NCI-H345 (cell line): Measurements from ENCODE around the gene TEX38.
"Not testable (repeated sequence)": the region's sequence is repeated elsewhere in the genome, so short reads cannot be mapped to it uniquely, and the experiment has no call there.

Source experiments
- DNase-seq: peaks from one replicate; lab custom pipeline; 2025; lab: John Stamatoyannopoulos, UW

The TEX38 gene

DNA sequence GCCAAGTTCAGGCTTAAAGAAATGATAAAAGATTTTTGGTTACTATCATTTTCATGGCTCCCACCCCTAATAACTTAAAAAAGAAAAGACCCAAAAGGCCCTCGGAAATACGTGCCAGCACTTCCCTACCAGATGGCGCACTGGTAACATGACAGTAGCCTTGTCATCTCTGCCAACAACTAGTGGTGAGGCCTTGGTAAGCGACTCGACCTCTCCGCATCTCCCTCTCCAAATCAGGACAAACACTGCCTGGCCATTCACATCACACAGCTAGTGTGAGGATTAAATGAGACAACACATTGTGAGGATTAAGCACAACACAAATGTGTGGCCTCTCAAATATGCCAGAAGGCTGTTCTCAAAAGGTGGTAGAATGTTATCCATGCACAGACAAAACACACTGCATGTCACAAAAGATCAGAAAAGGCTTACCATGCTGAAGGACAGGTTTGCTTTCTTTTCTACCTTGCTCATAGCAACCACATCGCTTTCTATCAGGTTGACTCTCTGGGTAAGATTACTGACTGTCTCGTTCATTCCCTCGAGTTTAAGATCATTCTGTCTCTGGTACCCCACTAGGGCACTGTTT lies 16.4 kb downstream of the TEX38 start:
- no peak for DNase-seq

DNA sequence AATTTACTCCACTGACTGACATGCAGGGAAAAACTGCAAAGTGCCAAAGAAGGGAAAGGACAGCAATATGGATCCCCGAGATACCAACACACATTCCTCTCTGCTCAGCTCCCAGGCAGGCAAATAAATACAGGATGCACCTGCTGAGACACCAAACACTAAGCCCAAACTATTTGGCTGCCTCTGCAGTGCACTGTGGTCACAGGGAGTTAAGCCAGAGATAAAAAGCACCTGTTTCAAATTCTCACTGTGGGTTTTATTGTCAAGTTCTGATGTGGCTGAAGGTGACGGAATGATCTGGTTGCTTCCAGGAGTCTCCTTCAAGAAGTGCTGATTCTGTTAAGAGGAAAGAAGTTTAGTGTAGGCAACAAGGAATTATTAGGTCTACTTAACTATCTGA lies 17.7 kb downstream of the TEX38 start:
- DNase-seq, result no peak

DNA sequence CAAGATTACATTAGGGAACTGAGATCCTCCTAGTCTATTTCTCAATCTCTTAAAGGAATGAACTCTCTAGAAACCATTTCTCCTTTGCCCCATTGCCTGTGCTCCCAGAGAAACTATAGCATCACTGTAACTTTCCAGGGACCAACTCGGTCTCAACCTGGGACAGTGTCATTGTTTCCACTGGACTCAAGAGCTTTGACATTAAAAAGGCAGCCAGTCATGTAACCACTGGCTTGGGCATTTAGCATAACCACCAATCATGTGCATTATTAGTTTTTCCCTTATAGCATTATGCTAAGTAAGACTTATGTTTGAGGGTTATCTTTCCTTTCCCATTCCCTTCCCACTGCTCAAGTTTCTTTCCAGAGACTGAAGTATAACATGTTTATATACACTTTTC lies 18.2 kb downstream of the TEX38 start:
- no peak for DNase-seq

DNA sequence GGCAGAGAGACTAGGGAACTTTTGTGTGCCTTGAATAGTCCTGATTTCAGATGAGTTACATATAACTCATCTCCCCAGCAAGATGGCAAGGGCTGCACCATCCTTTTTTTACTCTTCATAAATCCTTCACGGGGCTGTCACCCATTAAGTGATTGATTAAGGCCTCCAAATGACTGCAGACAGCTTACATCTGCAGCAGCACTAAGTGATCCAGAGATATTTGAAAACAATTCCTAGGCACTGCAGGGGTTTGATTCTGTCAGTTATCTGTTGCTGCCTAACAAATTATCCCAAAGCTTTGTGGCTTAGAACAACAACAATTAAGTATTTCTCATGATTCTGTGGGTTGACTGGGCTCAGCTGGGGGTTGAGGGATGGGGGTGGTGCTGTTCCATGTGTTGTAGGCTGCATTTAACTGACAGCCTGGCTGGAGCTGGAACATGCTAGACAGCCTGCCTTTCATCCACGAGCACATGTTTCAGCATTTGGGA lies 19.3 kb downstream of the TEX38 start:
- DNase-seq, result no peak

DNA sequence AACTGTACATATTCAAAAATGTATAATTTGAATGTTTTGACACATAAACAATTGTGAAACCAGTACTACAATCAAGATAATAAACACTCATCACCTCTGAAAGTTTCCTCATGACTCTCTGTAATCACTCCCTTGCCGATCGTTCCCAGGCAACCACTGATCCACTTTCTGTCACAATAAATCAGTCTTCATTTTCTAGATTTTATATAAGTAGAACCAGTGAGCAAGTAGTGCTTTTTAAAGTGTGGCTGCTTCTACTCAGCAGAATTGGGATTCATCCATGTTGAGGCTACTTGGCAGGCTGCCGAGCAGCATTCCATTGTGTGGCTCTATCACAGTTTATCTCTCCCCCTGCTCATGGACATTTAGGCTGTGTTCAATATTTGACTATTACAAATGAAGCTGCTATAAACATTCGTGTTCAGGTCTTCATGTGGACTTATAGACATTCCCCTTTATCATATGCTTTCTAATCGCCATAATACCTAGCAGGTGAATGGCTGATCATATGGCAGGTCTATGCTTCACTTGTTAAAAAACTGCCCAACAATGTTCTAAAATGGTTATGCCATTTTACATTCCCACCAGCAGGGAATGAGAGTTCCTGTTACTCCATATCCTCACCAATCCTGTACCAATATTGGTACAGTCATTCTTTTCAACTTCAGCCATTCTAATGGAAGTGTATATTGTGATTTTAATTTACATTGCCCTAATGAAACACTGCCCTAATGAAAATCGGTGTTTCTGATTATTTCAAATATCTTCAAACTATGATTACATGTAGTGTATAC lies 20.5 kb downstream of the TEX38 start:
- no peak for DNase-seq

DNA sequence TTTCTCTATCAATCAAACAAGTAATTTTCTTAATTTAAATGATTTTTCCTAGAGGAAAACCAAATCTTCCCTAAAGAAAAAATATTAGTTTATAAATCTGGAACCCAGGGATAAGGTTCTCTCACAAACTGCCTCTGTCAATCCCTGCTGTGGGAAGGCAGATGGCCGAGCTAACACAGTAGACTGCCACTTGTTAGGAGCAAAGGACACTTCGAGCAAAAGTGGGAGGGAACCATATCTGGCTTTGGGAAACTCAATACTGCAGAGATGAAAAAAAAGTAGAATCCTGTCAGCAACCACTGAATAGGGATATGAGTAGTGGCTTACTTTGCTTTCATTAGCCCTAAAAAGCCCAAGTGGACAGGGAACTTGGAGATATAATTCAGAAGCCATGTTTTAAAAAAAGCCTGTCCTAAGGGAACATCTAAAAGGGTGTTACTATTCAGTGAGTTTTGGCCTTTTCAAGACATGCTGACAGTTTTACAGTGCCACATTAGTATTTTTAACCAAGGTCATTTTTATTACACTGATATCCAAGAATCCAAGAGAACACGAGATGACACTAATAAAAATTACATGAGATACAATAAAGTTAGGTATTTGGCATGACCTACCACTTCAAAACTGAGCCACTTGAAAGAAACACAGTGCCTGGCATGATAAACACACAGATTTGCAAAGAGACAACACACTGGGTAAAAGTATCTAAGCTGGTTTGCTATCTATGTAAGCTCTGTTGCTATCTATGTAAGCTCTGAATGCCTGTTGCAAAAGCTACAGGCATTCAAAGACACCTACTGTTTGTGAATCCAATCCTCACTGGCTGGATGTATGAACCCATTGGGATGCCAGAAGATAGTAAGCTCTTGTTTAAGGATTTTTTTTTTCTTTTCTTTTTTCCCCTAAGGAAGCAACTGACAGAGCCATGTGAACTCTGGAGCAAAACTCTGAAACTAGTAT lies 21.4 kb downstream of the TEX38 start:
- no peak for DNase-seq

DNA sequence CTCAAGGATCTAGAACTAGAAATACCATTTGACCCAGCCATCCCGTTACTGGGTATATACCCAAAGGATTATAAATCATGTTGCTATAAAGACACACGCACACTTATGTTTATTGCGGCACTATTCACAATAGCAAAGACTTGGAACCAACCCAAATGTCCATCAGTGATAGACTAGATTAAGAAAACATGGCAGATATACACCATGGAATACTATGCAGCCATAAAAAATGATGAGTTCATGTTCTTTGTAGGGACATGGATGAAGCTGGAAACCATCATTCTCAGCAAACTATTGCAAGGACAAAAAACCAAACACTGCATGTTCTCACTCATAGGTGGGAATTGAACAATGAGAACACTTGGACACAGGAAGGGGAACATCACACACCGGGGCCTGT lies 23.0 kb downstream of the TEX38 start:
- not testable (repeated sequence) for DNase-seq

DNA sequence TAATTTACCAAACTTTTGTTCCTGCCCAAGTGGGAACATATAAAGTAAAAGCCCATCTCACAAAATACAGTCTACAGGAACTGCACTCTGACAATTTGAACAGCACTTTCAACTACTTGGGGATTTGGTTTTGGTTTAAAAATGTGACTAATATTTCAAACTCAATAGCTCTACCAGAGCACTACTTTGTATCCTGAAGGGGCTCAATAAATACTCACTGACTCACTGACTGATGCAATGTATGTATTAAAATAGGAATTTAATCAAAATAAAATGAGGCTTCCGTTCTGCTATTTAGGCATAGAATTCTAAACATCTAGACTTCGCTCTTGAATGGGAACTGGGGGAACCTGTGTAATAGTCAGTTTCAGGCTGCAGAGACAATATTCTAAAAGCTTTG lies 25.4 kb downstream of the TEX38 start:
- no peak for DNase-seq

DNA sequence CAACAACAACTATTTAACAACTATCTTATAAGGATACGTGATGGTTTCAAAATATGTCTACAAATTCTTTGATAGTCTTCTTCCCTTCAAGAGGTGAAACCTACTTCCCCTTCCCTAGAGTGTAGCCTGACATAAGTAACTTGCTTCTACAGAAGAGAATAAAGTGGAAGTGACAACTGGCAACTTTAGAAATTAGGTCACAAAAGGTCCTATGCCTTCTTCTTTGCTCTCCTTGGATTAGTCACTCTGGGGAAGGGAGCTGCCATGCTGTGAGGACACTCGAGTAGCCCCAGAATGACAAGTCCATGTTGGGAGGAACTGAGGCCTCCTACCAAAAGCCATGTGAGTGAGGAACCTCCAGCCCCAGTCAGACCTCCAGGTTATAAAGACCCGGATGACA lies 28.0 kb downstream of the TEX38 start:
- DNase-seq, result no peak

DNA sequence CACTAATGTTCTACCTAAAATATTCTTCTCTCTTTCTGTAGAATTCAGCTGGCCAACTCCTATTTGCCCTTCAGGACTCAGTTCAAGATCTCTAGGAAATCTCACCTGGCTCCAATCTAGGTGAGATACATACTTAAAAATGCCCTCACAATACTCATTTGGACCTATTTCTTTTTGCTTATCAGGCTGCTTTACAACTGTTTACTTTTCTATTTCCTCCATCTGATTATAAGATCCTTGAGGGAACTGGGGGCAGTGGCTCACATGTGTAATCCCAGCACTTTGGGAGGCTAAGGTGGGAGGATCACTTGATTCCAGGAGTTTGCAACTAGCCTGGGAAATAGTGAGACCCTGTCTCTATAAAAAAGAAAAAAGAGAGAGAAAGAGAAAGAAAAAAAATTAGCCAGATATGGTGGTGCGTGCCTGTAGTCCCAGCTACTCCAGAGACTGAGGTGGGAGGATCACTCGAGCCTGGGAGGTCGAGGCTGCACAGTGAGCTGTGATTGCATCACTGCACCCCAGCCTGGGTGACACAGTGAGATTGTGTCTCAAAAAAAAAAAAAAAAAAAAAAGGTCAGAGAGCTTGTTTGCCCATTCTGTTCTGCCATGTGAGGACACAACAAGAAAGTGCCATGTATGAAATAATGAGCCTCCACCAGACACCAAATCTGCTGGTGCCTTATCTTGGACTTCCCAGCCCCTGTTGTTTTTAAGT lies 32.4 kb downstream of the TEX38 start:
- no peak for DNase-seq

DNA sequence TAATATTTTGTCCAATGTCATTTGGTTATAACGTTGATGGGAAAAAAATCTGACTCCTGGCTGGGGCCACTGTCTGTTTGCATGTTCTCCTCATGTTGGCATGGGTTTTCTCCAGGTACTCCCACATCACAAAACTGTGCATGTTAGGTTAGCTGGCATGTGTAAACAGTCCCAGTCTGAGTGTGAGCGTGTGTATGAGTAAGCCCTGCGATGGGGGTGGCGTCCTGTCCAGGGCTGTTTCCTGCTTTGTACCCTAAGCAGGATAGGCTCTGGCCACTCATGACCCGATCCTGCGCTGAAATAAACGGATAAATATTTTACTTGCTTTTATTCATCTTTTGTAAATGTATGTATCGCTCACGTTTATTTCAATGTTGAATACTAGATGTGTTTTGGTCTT lies 33.8 kb downstream of the TEX38 start:
- DNase-seq, result no peak

DNA sequence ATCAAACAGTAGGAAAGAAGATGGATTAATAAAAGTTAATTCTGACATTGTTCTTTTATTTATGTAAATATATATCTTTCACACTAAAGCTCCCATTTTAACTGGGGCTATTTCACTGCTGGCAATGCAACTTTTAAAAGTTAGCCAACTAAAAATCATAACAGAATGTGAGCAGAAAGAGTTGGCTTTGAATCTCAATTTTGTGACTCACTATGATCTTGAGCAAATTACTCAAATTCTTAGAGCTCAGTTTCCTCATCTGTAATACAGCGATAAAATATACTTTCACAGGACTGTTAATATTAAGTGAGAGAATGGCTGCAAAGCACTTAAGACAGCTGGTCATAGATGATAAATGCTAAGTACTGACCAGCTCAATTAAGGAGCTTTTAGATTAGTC lies 36.5 kb downstream of the TEX38 start:
- DNase-seq, result no peak

DNA sequence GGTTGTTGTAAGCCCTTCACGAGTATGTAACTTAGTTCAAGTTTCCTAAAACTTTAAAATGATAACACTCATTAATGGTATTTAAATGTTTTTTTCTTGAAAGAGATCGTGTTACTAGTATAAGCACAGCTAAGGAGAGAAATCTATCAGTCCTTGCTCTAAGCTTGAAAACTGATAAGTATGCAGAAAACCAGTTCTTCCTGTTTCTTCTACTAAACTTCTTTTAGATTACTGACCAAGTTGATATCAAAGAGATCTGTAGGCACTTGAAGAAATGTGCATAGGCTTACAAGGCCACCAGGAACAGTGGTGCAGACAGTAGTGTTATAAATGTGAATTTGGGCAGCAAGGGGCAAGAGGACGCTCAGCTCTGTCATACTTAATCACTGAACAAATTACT lies 43.3 kb downstream of the TEX38 start:
- no peak for DNase-seq

DNA sequence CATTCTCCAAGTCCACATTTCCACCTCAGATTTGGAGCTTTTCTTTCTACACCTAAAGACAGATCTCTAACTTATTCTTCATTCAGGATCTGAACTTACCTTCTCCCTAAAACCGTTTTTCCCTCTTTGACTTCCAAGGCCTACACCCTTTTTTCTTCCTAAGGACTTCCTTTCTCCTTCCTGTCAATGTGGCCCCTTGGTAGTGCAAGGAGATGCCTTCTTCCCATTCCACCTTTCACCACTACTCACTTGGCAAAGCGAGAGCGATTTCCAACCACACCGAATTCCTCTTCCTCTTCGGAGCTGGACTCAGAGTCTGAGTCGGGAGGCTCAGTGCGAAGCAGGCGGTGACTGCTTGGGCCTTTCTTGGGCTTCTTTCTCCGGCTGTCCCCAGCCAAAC lies 46.0 kb downstream of the TEX38 start:
- DNase-seq, result no peak

DNA sequence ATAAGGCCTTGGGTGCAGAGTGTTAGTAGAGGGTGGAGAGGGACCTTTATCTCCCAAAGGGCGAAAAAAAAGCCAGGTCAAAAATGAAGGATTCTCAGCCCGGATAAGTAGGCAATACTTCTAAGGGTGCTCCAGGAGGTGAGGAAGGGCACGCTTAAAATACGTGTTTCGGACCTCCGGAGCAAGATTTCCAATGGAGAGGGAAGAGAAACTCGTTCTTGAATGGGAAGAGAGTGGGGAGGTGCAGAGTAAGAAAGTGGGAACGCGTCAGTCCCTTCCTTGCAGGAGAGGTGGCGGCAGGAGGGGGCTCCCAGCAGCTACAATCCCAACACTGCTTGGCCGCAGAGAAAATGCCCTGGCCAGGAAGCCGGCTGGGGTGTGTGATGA lies 46.7 kb downstream of the TEX38 start:
- DNase-seq, result no peak

DNA sequence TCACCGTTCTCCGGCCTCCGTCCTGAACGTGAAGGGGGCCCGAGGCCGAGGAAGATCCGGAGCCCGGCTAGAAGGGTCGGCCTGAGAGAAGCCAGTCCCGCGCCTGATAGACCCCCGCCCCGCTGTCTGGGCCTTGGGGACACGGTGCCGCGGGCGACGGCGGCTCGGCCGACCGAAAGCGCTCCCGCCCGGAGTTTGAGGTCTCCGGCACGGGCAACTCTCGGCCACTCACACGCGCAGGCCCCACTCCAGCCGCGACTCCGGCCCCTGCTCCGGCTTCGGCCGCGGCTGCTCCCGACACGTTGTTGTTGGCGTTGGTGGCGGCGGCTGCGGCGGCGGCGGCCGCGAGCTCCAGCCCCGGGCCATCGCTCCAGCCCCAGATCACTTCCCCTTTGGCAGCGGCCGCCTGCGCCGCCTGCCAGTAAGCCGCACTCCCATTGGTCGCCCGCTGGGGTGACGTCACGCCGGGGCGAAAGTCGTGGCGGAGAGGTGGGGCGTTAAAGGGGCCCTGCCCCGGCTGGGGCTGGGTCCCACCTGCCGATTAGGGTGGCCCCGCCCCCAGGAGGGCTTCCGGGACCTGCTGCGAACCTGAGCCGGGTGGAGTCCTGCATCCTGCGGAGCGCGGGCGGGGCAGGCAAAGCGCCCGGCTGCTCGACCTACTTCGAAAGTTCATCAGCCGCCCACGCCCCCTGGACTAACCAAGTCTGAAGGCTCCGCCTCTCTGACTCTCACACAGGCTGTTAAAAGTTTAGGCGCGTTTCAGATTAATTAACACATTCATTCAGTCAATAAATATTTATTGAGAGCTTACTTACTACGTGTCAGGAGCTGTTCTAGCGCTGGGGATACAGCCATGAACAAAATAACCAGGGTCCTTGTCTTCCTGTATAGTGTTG lies 47.3 kb downstream of the TEX38 start, which contains the start of gene EFCAB14:
Gene EFCAB14 (minus strand): TSS at position 388 of the 896 bp plus-strand sequence. CDS start 1,027 bp downstream, outside the sequence.
- DNase-seq, result peak; percentile 98

DNA sequence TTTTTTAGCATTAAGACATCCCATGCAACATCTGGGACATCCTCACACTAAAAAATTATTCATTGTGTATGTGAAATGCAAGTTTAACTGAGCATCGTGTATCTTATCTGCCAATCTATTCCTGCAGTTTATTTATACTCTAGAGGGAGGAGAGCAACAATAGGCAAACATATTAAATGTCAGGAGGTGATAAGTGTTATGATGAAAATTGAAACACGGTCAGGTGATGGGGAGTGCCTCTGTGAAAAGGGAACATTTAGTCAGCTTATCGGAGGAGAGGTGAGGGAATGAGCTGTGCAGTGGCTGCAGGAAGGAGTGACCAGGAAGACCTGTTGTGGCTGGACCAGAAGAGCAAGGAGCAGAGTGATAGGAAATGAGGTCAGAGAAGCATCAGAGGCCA lies 48.0 kb downstream of the TEX38 start:
- DNase-seq, result no peak

DNA sequence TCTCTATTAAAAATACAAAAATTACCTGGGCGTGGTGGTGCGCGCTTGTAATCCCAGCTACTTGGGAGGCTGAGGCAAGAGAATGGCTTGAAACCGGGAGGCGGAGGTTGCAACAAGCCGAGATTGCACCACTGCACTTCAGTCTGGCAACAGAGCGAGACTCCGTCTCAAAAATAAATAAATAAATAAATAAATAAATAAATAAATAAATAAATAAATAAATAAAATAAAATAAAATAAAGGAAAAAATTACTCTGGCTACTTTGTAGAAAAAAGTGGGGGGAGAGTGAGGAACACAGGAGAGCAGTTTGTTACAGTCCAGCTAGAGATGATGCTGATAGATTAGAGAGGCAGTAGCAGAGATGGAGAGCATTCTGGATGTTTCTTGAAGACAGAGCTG lies 48.7 kb downstream of the TEX38 start:
- DNase-seq, result not testable (repeated sequence)

DNA sequence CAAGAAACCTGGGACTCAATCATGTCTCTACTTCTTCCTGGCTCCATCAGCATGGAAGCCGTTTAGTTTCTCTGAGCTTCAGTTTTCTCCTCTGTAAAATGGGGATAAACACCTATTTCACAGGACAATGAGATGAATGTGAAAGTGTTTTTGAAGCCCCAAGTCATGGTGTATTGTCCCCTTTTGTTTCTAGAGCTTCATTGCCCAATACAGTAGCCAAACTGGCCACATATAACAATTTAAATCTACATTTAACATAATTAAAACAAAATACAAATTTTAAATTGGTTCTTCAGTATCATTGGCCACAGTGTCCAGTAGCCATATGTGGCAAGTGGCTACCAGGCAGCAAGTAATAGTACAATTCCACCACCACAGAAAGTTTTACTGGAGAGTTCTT lies 49.5 kb downstream of the TEX38 start:
- no peak for DNase-seq

DNA sequence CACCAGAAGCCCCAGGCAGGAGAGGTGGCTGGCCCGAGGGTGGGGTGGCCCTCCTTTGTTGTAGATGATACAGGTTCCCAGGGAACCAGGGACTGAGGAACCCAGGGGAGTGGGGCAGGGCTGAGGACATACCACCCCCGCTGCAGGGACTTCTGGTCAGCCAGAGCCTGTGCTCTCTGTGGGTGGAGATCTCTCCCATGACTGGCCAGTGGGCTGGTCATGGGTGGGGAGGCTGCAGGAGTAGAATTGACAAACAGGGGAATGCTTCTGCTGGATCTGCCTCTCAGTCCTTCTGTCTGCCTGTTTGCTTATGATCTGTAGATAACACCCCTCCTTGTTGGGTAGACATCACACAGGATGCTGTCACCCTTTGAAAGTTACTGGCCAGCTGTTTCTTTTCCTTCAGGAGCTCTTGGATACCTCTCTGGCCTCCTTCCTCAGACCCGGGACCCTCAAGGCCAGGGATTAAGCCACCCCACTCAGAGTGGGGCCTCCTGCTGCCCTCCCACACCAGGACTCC lies 50.1 kb downstream of the TEX38 start:
- DNase-seq, result no peak
